GM06990 (cell line): ENCODE measurements around the gene CTIF.

Source experiments
- DNase-seq: peaks from one replicate; pipeline ENCODE4 v3.0.0-alpha.2; 2011; ENCODE audit not compliant: insufficient read length; ENCODE audit errors: extremely low read depth
- H3K27me3 ChIP-seq: replicated peaks from 2 replicates; pipeline ENCODE4 v1.6.0; 2011; ENCODE audit warnings: low read length; ENCODE audit not compliant: control insufficient read depth, insufficient read depth
- H3K36me3 ChIP-seq: 2 replicates; pipeline ENCODE4 v1.5.1; 2011; ENCODE audit warnings: low read length; ENCODE audit not compliant: control insufficient read depth, insufficient read depth
- H3K4me3 ChIP-seq: replicated peaks from 2 replicates; pipeline ENCODE4 v1.5.1; 2011; ENCODE audit warnings: low read depth, mild to moderate bottlenecking, control low read depth, low read length
- TF ChIP-seq, protein P1 (sequence below): IDR thresholded peaks from 2 replicates; pipeline ENCODE4 v1.5.1; 2011; ENCODE audit warnings: low read length, control low read depth, mild to moderate bottlenecking, inconsistent platforms; ENCODE audit not compliant: insufficient read depth, poor library complexity, severe bottlenecking

The CTIF gene

DNA sequence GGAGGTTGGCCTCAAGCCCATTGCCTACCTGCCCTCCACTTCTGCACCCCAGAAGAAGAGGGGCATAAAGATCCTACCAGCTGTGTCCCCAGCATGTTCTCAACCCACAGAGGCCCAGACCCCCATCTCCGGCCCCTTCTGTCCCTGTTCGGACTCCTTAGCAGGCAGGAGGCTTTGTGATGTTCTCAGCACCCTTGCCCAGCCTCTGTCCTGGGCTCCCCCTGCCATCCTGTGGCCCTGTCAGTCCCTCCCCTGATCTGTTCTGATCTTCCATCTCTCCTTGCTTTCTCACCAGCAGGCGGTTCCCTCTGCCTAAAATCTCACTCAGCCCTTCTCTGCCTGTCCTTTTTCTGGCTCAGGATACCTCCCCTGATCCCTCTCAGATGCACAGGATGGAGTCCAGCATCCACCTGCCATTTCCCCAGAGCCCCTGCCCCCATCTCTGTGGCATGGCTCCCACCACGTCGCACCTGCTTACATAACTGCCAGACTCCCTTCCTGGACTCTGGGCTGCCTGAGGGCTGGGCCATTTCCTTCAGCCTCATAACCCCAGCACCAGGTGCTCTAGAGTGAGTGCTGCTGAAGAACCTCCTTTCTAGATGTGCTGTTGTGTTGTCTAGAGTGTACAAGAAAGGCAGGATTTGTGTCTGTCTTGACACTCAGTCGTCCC lies 134.0 kb downstream of the CTIF start:
- Histone ChIP-seq H3K27me3 (no peaks in the 10 kb centered on the region), H3K4me3 (no peak overlapping the region), H3K36me3 (no peaks in the 10 kb centered on the region; the same call in 1 of the 2 replicates)
- TF ChIP-seq, protein P1, sequence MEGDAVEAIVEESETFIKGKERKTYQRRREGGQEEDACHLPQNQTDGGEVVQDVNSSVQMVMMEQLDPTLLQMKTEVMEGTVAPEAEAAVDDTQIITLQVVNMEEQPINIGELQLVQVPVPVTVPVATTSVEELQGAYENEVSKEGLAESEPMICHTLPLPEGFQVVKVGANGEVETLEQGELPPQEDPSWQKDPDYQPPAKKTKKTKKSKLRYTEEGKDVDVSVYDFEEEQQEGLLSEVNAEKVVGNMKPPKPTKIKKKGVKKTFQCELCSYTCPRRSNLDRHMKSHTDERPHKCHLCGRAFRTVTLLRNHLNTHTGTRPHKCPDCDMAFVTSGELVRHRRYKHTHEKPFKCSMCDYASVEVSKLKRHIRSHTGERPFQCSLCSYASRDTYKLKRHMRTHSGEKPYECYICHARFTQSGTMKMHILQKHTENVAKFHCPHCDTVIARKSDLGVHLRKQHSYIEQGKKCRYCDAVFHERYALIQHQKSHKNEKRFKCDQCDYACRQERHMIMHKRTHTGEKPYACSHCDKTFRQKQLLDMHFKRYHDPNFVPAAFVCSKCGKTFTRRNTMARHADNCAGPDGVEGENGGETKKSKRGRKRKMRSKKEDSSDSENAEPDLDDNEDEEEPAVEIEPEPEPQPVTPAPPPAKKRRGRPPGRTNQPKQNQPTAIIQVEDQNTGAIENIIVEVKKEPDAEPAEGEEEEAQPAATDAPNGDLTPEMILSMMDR = no peak
- DNase-seq = no peak

DNA sequence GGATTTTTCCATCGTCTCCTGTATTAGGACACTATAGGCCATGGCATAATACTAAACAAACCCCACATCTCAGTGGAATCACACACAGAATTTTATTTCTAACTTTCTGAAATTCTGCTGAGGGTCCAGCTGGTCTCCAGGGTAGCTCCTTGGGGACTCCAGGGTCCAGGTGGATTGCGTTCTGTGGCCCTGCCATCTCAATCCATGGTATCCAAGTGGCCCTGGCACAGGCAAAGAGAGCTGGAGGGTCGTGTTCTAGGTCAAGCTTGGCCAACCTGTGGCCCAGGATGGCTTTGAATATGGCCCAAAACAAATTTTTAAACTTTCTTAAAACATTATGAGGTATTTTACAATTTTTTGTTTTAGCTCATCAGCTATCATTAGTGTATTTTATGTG lies 134.6 kb downstream of the CTIF start:
- TF ChIP-seq, protein P1 = no peak
- Histone ChIP-seq H3K27me3 (no peaks in the 10 kb centered on the region), H3K4me3 (no peak overlapping the region), H3K36me3 (no peaks in the 10 kb centered on the region; the same call in 1 of the 2 replicates)
- DNase-seq = no peak

DNA sequence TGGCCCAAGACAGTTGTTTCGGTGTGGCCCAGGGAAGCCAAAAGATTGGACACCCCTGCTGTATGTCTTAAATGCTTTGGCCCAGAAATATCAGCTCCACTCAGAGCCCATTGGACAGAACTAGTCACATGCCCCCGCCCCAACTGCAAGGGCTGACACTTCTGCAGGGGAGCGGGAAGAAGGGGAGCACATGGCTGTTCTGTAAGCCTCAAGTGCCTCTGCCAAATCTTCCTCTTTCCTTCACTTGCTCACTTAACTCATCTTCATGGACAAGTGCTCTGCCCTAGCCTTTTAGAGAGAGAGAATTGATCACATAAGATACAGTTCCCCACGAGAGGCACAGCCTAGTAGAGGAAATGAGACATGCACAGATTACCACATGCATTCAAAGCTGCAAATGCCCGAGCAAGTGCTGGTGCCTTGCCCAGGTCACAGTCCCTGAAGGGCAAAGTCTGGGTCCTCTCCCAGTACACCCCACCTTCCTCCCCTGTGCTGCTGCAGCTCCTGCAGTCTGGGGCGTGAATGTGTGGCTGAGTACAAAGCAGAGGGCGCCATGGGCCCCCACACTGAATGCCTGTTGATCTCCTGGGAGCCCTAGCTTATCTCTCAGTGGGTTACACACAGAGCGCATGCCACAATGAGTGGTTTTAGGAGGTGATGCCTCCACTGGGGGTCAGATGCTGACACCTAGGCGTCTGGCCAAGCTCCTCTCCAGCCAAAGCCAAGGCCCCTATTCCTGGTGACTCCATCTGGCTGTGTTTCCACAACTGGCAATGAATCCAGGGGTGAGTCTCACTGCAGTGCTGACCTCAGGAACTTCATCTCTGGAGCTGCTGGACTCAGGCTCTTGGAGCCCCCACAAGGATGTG lies 135.3 kb downstream of the CTIF start:
- DNase-seq = no peak
- TF ChIP-seq, protein P1 = no peak
- no peaks in the 10 kb centered on the region for H3K27me3 ChIP-seq
- H3K4me3 ChIP-seq = no peak overlapping the region
- H3K36me3 ChIP-seq = no peaks in the 10 kb centered on the region; the same call in 1 of the 2 replicates

DNA sequence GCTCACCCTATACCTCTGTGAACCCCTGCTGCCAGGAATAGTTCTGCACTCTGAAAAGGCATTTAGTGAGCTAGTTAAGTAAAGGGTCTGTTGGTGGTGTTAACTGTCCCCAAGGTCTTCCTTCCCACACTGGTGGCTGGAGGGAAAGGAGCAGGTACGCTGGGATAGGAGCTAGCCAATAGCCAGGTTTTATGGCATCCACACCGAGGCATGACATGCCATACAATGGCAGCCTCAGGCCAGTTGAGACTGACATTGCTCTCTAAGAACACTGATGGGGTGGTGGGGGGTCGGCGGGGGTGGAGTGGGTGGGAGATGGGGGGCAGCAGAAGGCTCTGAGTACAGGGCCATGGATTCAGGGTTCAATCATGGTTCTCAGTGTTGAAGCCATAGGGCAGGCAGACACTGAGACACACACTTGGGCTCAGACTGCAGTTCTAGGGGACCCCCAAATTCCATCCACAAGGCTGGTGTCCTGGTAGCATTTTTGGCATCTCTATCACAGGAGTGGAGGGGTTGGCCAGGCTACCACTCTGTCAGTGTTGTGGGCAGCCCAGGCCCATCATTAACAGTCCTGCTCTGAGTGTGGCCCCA lies 136.0 kb downstream of the CTIF start:
- Histone ChIP-seq H3K36me3 (no peaks in the 10 kb centered on the region; the same call in 1 of the 2 replicates), H3K27me3 (no peaks in the 10 kb centered on the region), H3K4me3 (no peak overlapping the region)
- TF ChIP-seq, protein P1 = no peak
- no peak for DNase-seq

DNA sequence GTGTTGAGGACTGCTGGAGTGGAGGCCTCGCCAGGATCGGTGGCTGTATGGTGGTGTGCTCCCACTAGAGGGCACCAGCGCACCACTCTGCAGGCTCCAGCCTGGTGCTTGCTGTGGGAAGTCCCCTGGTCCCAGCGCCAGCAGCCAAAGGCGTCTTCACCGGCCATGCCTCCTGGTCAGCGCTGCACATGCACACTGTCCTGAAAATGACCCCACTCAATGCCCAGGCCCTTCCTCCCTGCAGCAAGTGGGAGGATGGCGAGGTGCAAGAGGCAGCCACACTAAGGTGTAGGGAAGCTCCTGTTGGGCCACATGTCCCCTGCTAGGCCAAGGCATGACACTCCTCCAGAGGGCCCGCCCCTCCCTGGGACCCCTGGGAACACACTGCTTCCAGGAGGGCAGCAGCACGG lies 136.5 kb downstream of the CTIF start:
- Histone ChIP-seq H3K27me3 (no peaks in the 10 kb centered on the region), H3K4me3 (no peak overlapping the region), H3K36me3 (no peaks in the 10 kb centered on the region; the same call in 1 of the 2 replicates)
- DNase-seq = peak; percentile 82
- TF ChIP-seq, protein P1 = peak; percentile 92
